Raji (cell line): ENCODE data around the gene DVL3.

ENCODE experiments used
- POLR2A ChIP-seq: IDR thresholded peaks from 2 replicates; pipeline ENCODE4 v1.6.1; 2011; ENCODE audit warnings: low read depth, low read length, control low read depth; ENCODE audit not compliant: insufficient read depth

The DVL3 gene

DNA sequence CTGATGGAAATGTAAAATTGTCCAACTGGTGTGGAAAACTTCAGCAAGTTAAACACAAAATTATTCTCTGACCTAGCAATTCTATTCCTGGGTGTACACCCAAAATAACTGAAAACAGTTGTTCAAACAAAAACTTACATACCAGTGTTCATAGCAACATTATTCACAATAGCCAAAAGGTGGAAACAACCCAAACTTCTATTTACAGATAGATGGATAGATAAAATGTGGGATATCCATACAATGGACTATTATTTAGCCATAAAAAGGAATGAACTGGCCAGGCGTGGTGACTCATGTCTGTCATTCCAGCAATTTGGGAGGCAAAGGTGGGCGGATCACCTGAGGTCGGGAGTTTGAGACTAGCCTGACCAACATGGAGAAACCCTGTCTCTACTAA, 67.3 kb downstream of the DVL3 start:
- TF ChIP-seq POLR2A, result no peak
